ENCODE results near the gene RAB11FIP2.

- TF ChIP-seq SIN3A (IDR thresholded peaks at IDR 0.05; ENCODE audit: borderline replicate concordance, low read depth, low read length) (no peak), POLR2AphosphoS5 (IDR thresholded peaks at IDR 0.05; ENCODE audit: low read depth, low read length) (no peak), REST (IDR thresholded peaks at IDR 0.05; ENCODE audit: low read depth, low read length) (no peak), CTCF (IDR thresholded peaks at IDR 0.05) (no peak), SMC3 (IDR thresholded peaks at IDR 0.05; ENCODE audit: low read depth, low read length) (no peak)
These were observed 79.5 kb downstream of the RAB11FIP2 start for GRCh38 chr10:117967149-117967650.
